DOHH2 (cell line): ENCODE results near the gene OR11A1.

Experiments used
- EZH2phosphoT487 ChIP-seq: fragments of 200-600 bp; sonication (generic); IDR thresholded peaks from 2 replicates; pipeline ENCODE4 v1.6.1; 2017; ENCODE audit warnings: borderline replicate concordance, mild to moderate bottlenecking, antibody characterized with exemption, low read length, moderate library complexity, mixed read lengths
- TF ChIP-seq, protein P1 (sequence below): fragments of 200-600 bp; sonication (generic); IDR thresholded peaks from one replicate; pipeline ENCODE4 v1.5.1; 2014; ENCODE audit warnings: antibody characterized with exemption, mild to moderate bottlenecking, low read depth, low read length; ENCODE audit not compliant: poor library complexity, severe bottlenecking

DNA sequence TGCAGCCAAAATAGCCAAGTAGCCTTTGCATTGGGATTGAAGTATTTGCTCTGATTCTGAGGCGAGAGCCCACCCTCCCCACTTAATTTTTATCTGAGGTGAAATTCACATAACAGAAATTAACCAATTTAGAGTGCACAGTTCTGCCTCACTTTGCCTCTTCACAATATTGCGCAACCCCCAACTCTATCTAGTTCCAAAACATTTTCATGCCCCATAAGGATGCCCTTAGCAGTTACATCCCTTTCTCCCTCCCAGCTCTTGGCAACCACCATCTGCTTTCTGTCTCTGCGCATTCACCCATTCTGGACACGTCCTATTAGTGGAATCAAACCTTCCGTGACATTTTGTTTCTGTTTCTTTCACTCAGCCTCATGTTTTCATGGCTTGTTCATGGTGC lies 21.9 kb upstream of the OR11A1 start:
- TF ChIP-seq, protein P1, sequence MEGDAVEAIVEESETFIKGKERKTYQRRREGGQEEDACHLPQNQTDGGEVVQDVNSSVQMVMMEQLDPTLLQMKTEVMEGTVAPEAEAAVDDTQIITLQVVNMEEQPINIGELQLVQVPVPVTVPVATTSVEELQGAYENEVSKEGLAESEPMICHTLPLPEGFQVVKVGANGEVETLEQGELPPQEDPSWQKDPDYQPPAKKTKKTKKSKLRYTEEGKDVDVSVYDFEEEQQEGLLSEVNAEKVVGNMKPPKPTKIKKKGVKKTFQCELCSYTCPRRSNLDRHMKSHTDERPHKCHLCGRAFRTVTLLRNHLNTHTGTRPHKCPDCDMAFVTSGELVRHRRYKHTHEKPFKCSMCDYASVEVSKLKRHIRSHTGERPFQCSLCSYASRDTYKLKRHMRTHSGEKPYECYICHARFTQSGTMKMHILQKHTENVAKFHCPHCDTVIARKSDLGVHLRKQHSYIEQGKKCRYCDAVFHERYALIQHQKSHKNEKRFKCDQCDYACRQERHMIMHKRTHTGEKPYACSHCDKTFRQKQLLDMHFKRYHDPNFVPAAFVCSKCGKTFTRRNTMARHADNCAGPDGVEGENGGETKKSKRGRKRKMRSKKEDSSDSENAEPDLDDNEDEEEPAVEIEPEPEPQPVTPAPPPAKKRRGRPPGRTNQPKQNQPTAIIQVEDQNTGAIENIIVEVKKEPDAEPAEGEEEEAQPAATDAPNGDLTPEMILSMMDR, result no peak
- TF ChIP-seq EZH2phosphoT487, result no peak
